K562 (cell line): ENCODE data around the gene PCBP2. TPM values are rescaled to one million over a fixed set of nuclear protein-coding genes. Genes with fewer than 3 reads are reported as not detected.

Source experiments
- CHD1 ChIP-seq: fragments of 200-600 bp; sonication (generic); IDR thresholded peaks from one replicate; pipeline ENCODE4 v1.6.1; 2012; ENCODE audit warnings: mild to moderate bottlenecking, moderate library complexity, low read length, inconsistent platforms
- GABPA ChIP-seq: fragments of 200-800 bp; sonication (Bioruptor generic); conservative IDR thresholded peaks from 2 replicates; pipeline ENCODE4 v1.6.1; 2016; ENCODE audit warnings: low read depth, missing genetic modification characterization, missing compliant biosample characterization
- MTF1 ChIP-seq: fragments of 250-450 bp; sonication (Bioruptor Pico); IDR thresholded peaks from 2 replicates; pipeline ENCODE4 v1.9.0; 2021; ENCODE audit warnings: moderate library complexity, mild to moderate bottlenecking, inconsistent platforms, borderline replicate concordance
- PCBP2 ChIP-seq: fragments of 200-400 bp; formaldehyde crosslinking; IDR thresholded peaks from 2 replicates; pipeline ENCODE4 v1.6.1; 2018; ENCODE audit warnings: low read length, low read depth, mild to moderate bottlenecking, moderate library complexity; ENCODE audit not compliant: poor library complexity, severe bottlenecking
- RBM39 ChIP-seq: fragments of 200-400 bp; formaldehyde crosslinking; optimal IDR thresholded peaks from 2 replicates; pipeline ENCODE3; 2018; ENCODE audit warnings: low read depth, low read length
- SIN3A ChIP-seq, 2 experiments: fragments of 150-350 bp in 1 of 2; IDR thresholded peaks; 2 replicates each; pipeline ENCODE4 v1.6.1; 2011 to 2016; ENCODE audit warnings: borderline replicate concordance in 2 of 2, low read depth in 2 of 2, low read length in 2 of 2, mild to moderate bottlenecking in 2 of 2, moderate library complexity in 2 of 2; ENCODE audit not compliant: control insufficient read depth in 1 of 2
- SRF ChIP-seq, 2 experiments: fragments of 250-450, 450-650 bp in 1 of 2; sonication (Bioruptor Pico) in 1 of 2; sonication (generic) in 1 of 2; formaldehyde crosslinking; IDR thresholded peaks; 2 replicates each; pipeline versions ENCODE4 v1.5.0 to v1.5.1; 2020 to 2022; ENCODE audit warnings: mild to moderate bottlenecking in 1 of 2, missing genetic modification reagents in 1 of 2
- WHSC1 ChIP-seq: IDR thresholded peaks from one replicate; pipeline ENCODE4 v1.6.1; 2012; ENCODE audit warnings: low read length, control low read depth, inconsistent platforms
- ZNF507 ChIP-seq: conservative IDR thresholded peaks from 2 replicates; pipeline ENCODE4 v1.6.1; 2017; ENCODE audit warnings: missing genetic modification characterization, missing compliant biosample characterization
- ZSCAN32 ChIP-seq: fragments of 450-650 bp; formaldehyde crosslinking; IDR thresholded peaks from 2 replicates; pipeline ENCODE4 v1.4.0; 2020; ENCODE audit warnings: mild to moderate bottlenecking, moderate library complexity
- polyA plus RNA-seq, 8 experiments: library from polyadenylated mRNA; depleted of rRNA in 4 of 8; stranded (reverse) in 5 of 8; unstranded in 3 of 8; fragments of >200 nt; fragmentation: Nextera tagmentation in 2 of 8; fragmentation: Illumina TruSeq in 1 of 8; extraction: Ambion mirVana in 2 of 8; extraction: Trizol in 1 of 8; gene quantifications; 2 replicates each; pipeline versions ENCODE4 v1.2.1 to v1.2.3, GENCODE V29; 2011 to 2014; ENCODE audit warnings: inconsistent platforms in 1 of 8, missing spikeins in 1 of 8
- total RNA-seq, 7 experiments: library from RNA; depleted of rRNA in 6 of 7; stranded (reverse); fragments of >200 nt in 6 of 7; fragmentation: Illumina TruSeq in 2 of 7; extraction: Trizol in 2 of 7; gene quantifications; 2 replicates each; pipeline versions ENCODE4 v1.2.1 to v1.2.3, GENCODE V29; 2011 to 2021; ENCODE audit warnings: low replicate concordance in 1 of 7
- TF ChIP-seq, protein P1 (sequence below): fragments of 450-650 bp; IDR thresholded peaks from 2 replicates; pipeline ENCODE4 v1.6.1; 2016; ENCODE audit warnings: mild to moderate bottlenecking, moderate library complexity
- TF ChIP-seq, protein P2 (sequence below): fragments of 250-450 bp; sonication (Bioruptor Pico); IDR thresholded peaks from 2 replicates; pipeline ENCODE4 v1.5.0; 2021
- TF ChIP-seq, protein P3 (sequence below): sonication (generic); formaldehyde crosslinking; IDR thresholded peaks from 2 replicates; pipeline ENCODE4 v1.8.0; 2022; ENCODE audit warnings: mild to moderate bottlenecking, missing genetic modification reagents

Gene PCBP2
- total and polyA plus RNA-seq, 9 of the 15 experiments (the other 6 are each of a cell fraction or from before 2014, with no cell fraction given) = 137 to 831 (median 328) TPM

DNA sequence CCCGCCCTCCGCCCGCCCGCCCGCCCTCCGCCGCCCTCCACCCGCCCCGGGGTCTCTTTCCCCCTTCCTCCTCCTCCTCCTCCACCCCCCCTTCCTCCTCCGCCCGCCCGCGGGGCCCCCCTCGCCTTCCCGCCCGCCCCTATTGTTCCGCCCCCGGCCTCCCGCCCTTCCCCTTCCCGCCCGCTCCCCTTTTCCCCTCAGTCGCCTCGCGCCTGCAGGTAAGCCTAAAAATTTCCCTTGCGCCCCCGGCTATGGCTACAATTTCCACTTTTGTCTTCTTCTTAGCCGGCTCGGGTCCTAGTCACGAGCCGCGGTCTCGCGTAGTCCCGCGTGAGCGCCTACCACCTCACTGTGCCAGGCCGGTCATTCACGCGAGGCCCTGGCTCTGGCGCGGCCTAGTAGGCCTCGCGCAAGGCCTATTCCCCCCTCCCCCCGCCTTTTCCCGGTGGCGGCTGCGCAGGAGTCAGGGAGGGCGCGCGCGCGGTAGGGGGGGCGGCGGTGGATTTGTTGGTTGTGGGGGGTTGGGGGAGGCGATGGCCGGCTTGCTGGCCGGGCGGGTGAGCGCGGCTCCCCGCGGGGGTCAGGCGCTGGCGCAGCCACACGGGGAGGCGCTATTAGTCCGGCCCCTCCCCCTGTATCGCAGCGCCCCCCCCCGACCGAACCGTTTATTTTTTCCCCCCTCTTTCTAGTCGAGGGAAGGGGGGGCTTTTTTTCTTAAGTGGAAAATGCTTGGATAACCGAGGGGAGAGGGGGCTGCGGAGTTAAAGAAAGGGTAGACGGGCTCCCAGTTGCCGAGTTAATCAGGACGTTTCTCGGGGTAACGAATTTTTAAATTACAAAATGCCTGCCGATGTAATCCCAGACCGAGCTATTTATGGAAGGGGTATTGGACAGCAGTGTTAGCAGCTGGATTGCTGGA lies 516 bp downstream of the PCBP2 start (continued):
- TF ChIP-seq, protein P1, sequence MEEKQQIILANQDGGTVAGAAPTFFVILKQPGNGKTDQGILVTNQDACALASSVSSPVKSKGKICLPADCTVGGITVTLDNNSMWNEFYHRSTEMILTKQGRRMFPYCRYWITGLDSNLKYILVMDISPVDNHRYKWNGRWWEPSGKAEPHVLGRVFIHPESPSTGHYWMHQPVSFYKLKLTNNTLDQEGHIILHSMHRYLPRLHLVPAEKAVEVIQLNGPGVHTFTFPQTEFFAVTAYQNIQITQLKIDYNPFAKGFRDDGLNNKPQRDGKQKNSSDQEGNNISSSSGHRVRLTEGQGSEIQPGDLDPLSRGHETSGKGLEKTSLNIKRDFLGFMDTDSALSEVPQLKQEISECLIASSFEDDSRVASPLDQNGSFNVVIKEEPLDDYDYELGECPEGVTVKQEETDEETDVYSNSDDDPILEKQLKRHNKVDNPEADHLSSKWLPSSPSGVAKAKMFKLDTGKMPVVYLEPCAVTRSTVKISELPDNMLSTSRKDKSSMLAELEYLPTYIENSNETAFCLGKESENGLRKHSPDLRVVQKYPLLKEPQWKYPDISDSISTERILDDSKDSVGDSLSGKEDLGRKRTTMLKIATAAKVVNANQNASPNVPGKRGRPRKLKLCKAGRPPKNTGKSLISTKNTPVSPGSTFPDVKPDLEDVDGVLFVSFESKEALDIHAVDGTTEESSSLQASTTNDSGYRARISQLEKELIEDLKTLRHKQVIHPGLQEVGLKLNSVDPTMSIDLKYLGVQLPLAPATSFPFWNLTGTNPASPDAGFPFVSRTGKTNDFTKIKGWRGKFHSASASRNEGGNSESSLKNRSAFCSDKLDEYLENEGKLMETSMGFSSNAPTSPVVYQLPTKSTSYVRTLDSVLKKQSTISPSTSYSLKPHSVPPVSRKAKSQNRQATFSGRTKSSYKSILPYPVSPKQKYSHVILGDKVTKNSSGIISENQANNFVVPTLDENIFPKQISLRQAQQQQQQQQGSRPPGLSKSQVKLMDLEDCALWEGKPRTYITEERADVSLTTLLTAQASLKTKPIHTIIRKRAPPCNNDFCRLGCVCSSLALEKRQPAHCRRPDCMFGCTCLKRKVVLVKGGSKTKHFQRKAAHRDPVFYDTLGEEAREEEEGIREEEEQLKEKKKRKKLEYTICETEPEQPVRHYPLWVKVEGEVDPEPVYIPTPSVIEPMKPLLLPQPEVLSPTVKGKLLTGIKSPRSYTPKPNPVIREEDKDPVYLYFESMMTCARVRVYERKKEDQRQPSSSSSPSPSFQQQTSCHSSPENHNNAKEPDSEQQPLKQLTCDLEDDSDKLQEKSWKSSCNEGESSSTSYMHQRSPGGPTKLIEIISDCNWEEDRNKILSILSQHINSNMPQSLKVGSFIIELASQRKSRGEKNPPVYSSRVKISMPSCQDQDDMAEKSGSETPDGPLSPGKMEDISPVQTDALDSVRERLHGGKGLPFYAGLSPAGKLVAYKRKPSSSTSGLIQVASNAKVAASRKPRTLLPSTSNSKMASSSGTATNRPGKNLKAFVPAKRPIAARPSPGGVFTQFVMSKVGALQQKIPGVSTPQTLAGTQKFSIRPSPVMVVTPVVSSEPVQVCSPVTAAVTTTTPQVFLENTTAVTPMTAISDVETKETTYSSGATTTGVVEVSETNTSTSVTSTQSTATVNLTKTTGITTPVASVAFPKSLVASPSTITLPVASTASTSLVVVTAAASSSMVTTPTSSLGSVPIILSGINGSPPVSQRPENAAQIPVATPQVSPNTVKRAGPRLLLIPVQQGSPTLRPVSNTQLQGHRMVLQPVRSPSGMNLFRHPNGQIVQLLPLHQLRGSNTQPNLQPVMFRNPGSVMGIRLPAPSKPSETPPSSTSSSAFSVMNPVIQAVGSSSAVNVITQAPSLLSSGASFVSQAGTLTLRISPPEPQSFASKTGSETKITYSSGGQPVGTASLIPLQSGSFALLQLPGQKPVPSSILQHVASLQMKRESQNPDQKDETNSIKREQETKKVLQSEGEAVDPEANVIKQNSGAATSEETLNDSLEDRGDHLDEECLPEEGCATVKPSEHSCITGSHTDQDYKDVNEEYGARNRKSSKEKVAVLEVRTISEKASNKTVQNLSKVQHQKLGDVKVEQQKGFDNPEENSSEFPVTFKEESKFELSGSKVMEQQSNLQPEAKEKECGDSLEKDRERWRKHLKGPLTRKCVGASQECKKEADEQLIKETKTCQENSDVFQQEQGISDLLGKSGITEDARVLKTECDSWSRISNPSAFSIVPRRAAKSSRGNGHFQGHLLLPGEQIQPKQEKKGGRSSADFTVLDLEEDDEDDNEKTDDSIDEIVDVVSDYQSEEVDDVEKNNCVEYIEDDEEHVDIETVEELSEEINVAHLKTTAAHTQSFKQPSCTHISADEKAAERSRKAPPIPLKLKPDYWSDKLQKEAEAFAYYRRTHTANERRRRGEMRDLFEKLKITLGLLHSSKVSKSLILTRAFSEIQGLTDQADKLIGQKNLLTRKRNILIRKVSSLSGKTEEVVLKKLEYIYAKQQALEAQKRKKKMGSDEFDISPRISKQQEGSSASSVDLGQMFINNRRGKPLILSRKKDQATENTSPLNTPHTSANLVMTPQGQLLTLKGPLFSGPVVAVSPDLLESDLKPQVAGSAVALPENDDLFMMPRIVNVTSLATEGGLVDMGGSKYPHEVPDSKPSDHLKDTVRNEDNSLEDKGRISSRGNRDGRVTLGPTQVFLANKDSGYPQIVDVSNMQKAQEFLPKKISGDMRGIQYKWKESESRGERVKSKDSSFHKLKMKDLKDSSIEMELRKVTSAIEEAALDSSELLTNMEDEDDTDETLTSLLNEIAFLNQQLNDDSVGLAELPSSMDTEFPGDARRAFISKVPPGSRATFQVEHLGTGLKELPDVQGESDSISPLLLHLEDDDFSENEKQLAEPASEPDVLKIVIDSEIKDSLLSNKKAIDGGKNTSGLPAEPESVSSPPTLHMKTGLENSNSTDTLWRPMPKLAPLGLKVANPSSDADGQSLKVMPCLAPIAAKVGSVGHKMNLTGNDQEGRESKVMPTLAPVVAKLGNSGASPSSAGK = peak; percentile 51
- TF ChIP-seq ZSCAN32 (no peak), ZNF507 (tag) (no peak), GABPA (tag) (peak; percentile 82), MTF1 (CRISPR knock-in tag) (no peak), PCBP2 (peak; percentile 93), SRF (CRISPR knock-in tag; IDR thresholded peaks at IDR 0.05) (peak in 1 of 2 experiments; percentile 61; a peak in 1 of 4 replicates), RBM39 (no peak), CHD1 (peak; percentile 94), WHSC1 (no peak), SIN3A (IDR thresholded peaks at IDR 0.05; ENCODE audit: borderline replicate concordance in 2 of 2, control insufficient read depth in 1 of 2, low read depth in 2 of 2, low read length in 2 of 2) (peak in 1 of 2 experiments; percentile 21; a peak in 1 of 4 replicates)
- TF ChIP-seq, protein P2, sequence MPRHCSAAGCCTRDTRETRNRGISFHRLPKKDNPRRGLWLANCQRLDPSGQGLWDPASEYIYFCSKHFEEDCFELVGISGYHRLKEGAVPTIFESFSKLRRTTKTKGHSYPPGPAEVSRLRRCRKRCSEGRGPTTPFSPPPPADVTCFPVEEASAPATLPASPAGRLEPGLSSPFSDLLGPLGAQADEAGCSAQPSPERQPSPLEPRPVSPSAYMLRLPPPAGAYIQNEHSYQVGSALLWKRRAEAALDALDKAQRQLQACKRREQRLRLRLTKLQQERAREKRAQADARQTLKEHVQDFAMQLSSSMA = no peak
- TF ChIP-seq, protein P3, sequence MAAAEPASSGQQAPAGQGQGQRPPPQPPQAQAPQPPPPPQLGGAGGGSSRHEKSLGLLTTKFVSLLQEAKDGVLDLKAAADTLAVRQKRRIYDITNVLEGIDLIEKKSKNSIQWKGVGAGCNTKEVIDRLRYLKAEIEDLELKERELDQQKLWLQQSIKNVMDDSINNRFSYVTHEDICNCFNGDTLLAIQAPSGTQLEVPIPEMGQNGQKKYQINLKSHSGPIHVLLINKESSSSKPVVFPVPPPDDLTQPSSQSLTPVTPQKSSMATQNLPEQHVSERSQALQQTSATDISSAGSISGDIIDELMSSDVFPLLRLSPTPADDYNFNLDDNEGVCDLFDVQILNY (CRISPR knock-in tag) = 0 out of 2 replicates have a peak, but pooled peaks have one; percentile 46
